NCI-H2081 (cell line): ENCODE results near the gene SUSD3.
"Not testable (repeated sequence)": the region's sequence is repeated elsewhere in the genome, so short reads cannot be mapped to it uniquely, and the experiment has no call there.

Experiments
- DNase-seq, 2 experiments: peaks; one replicate each; lab custom pipeline; 2025; lab: John Stamatoyannopoulos, UW

SUSD3 gene

GRCh38 chr9:93093877-93094657 is 35.6 kb downstream of the SUSD3 start:
- no peak for DNase-seq

GRCh38 chr9:93094658-93095204 is 36.2 kb downstream of the SUSD3 start:
- no peak for DNase-seq

GRCh38 chr9:93095205-93096130 is 37.0 kb downstream of the SUSD3 start:
- DNase-seq, result peak; percentile 97 to 99

GRCh38 chr9:93096131-93096802 is 37.8 kb downstream of the SUSD3 start, which contains the start of gene CARD19:
Gene CARD19 (plus strand): TSS chr9:93096217. CDS start chr9:93096346, 129 bp downstream.
- peak in 1 of 2 experiments; percentile 47 for DNase-seq

GRCh38 chr9:93096811-93097382 is 38.4 kb downstream of the SUSD3 start:
- DNase-seq, result no peak

GRCh38 chr9:93097511-93098201 is 39.2 kb downstream of the SUSD3 start:
- no peak for DNase-seq

- no peak for DNase-seq
Observed at GRCh38 chr9:93098236-93098946, 39.9 kb downstream of the SUSD3 start.

GRCh38 chr9:93099551-93100275 is 41.2 kb downstream of the SUSD3 start:
- no peak for DNase-seq

- DNase-seq, result no peak
Observed at GRCh38 chr9:93100276-93100636, 41.8 kb downstream of the SUSD3 start.

GRCh38 chr9:93101086-93101485 is 42.6 kb downstream of the SUSD3 start:
- not testable (repeated sequence) for DNase-seq

GRCh38 chr9:93105620-93106019 is 47.1 kb downstream of the SUSD3 start:
- DNase-seq, result no peak

- DNase-seq, result no peak
Observed at GRCh38 chr9:93107151-93107824, 48.8 kb downstream of the SUSD3 start.

GRCh38 chr9:93107825-93108161 is 49.3 kb downstream of the SUSD3 start:
- DNase-seq, result no peak

GRCh38 chr9:93108291-93109041 is 50.0 kb downstream of the SUSD3 start:
- no peak for DNase-seq

GRCh38 chr9:93110311-93110855 is 51.9 kb downstream of the SUSD3 start:
- no peak for DNase-seq

- no peak for DNase-seq
Observed at GRCh38 chr9:93111001-93111370, 52.5 kb downstream of the SUSD3 start.

- no peak for DNase-seq
Observed at GRCh38 chr9:93111371-93112115, 53.0 kb downstream of the SUSD3 start.
